Gastrocnemius medialis (tissue), 4 donors: ENCODE results near the gene NOVA1.

Experiments used
- POLR2A ChIP-seq, 2 donors: fragments of 450-650 bp; IDR thresholded peaks; one replicate each; pipeline ENCODE4 v1.6.1; 2017; ENCODE audit warnings: antibody characterized with exemption in 2 of 2, mild to moderate bottlenecking in 2 of 2, moderate library complexity in 2 of 2
- TF ChIP-seq, protein P1 (sequence below), 5 experiments: fragments of 450-650 bp in 3 of 5; fragments of 200-600 bp in 2 of 5; sonication (generic) in 2 of 5; IDR thresholded peaks in 4 of 5; conservative IDR thresholded peaks in 1 of 5; 1 replicate in 4 of 5; 2 replicates in 1 of 5; pipeline ENCODE4 v1.5.1; 2016 to 2019; ENCODE audit warnings: antibody characterized with exemption in 5 of 5, mild to moderate bottlenecking in 3 of 5, moderate library complexity in 3 of 5

DNA sequence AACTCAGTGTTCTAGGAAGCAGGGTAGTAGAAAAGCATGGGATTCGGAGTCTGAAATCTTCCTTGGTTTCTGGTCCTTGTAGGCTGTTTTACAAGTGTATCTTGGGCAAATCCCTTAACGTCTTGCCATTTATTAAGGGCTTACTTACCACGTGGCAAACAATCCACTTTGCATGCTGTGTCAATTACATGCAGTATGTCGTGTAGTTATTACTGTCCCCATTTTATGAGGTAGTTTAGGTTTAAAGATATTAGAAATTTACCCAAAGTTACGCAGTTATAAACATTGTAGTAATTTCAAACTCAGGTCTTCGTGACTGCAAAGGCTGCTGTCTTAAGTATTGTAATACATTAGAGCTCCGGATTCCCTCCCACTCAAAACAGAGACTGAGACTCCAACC lies 1.5 kb upstream of the NOVA1 start:
- TF ChIP-seq POLR2A (IDR thresholded peaks at IDR 0.05) = no peak
- TF ChIP-seq, protein P1, sequence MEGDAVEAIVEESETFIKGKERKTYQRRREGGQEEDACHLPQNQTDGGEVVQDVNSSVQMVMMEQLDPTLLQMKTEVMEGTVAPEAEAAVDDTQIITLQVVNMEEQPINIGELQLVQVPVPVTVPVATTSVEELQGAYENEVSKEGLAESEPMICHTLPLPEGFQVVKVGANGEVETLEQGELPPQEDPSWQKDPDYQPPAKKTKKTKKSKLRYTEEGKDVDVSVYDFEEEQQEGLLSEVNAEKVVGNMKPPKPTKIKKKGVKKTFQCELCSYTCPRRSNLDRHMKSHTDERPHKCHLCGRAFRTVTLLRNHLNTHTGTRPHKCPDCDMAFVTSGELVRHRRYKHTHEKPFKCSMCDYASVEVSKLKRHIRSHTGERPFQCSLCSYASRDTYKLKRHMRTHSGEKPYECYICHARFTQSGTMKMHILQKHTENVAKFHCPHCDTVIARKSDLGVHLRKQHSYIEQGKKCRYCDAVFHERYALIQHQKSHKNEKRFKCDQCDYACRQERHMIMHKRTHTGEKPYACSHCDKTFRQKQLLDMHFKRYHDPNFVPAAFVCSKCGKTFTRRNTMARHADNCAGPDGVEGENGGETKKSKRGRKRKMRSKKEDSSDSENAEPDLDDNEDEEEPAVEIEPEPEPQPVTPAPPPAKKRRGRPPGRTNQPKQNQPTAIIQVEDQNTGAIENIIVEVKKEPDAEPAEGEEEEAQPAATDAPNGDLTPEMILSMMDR (IDR thresholded peaks at IDR 0.05 in 4 of 5, conservative IDR thresholded peaks at IDR 0.05 in 1 of 5) = no peak
